Epithelial cell of esophagus (primary cell): ENCODE measurements around the gene CCL21.

Experiments
- DNase-seq: peaks from one replicate; pipeline ENCODE4 v3.0.0; 2010; ENCODE audit warnings: low read depth
- H3K4me3 ChIP-seq: 2 replicates; pipeline ENCODE4 v1.5.1; 2011; ENCODE audit warnings: mild to moderate bottlenecking, low read length, control low read depth
- TF ChIP-seq, protein P1 (sequence below): IDR thresholded peaks from 2 replicates; pipeline ENCODE4 v1.5.1; 2011; ENCODE audit warnings: low read depth, mild to moderate bottlenecking, low read length, control low read depth, inconsistent platforms; ENCODE audit not compliant: insufficient read depth; ENCODE audit errors: missing control alignments

Gene CCL21

GRCh38 chr9:34690983-34691935 is 18.7 kb downstream of the CCL21 start, which contains the start of gene CCL19:
CCL19 (minus strand) TSS chr9:34691276; CDS start chr9:34691139, 137 bp downstream.
- no peak within 1 kb of the TSS for H3K4me3 ChIP-seq
- TF ChIP-seq, protein P1, sequence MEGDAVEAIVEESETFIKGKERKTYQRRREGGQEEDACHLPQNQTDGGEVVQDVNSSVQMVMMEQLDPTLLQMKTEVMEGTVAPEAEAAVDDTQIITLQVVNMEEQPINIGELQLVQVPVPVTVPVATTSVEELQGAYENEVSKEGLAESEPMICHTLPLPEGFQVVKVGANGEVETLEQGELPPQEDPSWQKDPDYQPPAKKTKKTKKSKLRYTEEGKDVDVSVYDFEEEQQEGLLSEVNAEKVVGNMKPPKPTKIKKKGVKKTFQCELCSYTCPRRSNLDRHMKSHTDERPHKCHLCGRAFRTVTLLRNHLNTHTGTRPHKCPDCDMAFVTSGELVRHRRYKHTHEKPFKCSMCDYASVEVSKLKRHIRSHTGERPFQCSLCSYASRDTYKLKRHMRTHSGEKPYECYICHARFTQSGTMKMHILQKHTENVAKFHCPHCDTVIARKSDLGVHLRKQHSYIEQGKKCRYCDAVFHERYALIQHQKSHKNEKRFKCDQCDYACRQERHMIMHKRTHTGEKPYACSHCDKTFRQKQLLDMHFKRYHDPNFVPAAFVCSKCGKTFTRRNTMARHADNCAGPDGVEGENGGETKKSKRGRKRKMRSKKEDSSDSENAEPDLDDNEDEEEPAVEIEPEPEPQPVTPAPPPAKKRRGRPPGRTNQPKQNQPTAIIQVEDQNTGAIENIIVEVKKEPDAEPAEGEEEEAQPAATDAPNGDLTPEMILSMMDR, result no peak
- no peak for DNase-seq

- TF ChIP-seq, protein P1, result no peak
- H3K4me3 ChIP-seq, result no peak overlapping the region
Observed at GRCh38 chr9:34689512-34689911, 20.4 kb downstream of the CCL21 start.

GRCh38 chr9:34689116-34689470 is 20.8 kb downstream of the CCL21 start:
- DNase-seq, result no peak
- no peak overlapping the region for H3K4me3 ChIP-seq
- TF ChIP-seq, protein P1, result no peak

More at GRCh38 chr9:34689512-34689911, 20.4 kb downstream of the CCL21 start:
- DNase-seq, result no peak

- TF ChIP-seq, protein P1, result no peak
- no peak for DNase-seq
- H3K4me3 ChIP-seq, result no peak overlapping the region
Observed at GRCh38 chr9:34688329-34689115, 21.4 kb downstream of the CCL21 start.

- TF ChIP-seq, protein P1, result no peak
- DNase-seq, result no peak
- no peak overlapping the region for H3K4me3 ChIP-seq
Observed at GRCh38 chr9:34687276-34688030, 22.5 kb downstream of the CCL21 start.

GRCh38 chr9:34686732-34687131 is 23.2 kb downstream of the CCL21 start:
- no peak for DNase-seq
- no peak overlapping the region for H3K4me3 ChIP-seq
- TF ChIP-seq, protein P1, result no peak
